Tibial artery (tissue), 4 donors: Measurements from ENCODE around the gene COA8.

Source experiments
- DNase-seq, 2 donors: peaks; one replicate each; pipeline ENCODE4 v3.0.0-alpha.2; 2019
- H3K27ac ChIP-seq, 2 donors: fragments of 200-600 bp; sonication (generic) in 1 of 2; 1 replicate in 1 of 2; 2 replicates in 1 of 2; pipeline ENCODE4 v1.5.1; 2018 to 2019; ENCODE audit warnings: mild to moderate bottlenecking in 1 of 2
- H3K27me3 ChIP-seq, 2 donors: fragments of 200-600 bp; sonication (generic) in 1 of 2; one replicate each; pipeline versions ENCODE4 v1.5.1 to v1.6.0; 2016 to 2019
- H3K36me3 ChIP-seq, 3 donors: fragments of 200-600 bp; sonication (generic) in 2 of 3; one replicate each; pipeline ENCODE4 v1.5.1; 2016 to 2019; ENCODE audit warnings: mild to moderate bottlenecking in 2 of 3
- H3K4me1 ChIP-seq, 4 donors: fragments of 200-600 bp; sonication (generic) in 2 of 4; 1 replicate in 3 of 4; 2 replicates in 1 of 4; pipeline ENCODE4 v1.5.1; 2016 to 2019
- H3K4me3 ChIP-seq, 2 donors: fragments of 200-600 bp; sonication (generic) in 1 of 2; 1 replicate in 1 of 2; 2 replicates in 1 of 2; pipeline ENCODE4 v1.5.1; 2018 to 2019; ENCODE audit warnings: mild to moderate bottlenecking in 2 of 2
- H3K9me3 ChIP-seq, 3 donors: fragments of 200-600 bp; sonication (generic) in 1 of 3; one replicate each; pipeline ENCODE4 v1.5.1; 2016 to 2019
- intact Hi-C: fragments of 100-400 bp; cut with DNase I; formaldehyde crosslinking; loops from one replicate; pipeline ENCODE4 v1.15.0; 2023; ENCODE audit warnings: low total_unique reads
- TF ChIP-seq, protein P1 (sequence below), 2 experiments: fragments of 200-600 bp in 1 of 2; fragments of 450-650 bp in 1 of 2; IDR thresholded peaks; one replicate each; pipeline ENCODE4 v1.5.1; 2017 to 2019; ENCODE audit warnings: antibody characterized with exemption in 2 of 2, mild to moderate bottlenecking in 1 of 2, moderate library complexity in 1 of 2

COA8 gene

DNA sequence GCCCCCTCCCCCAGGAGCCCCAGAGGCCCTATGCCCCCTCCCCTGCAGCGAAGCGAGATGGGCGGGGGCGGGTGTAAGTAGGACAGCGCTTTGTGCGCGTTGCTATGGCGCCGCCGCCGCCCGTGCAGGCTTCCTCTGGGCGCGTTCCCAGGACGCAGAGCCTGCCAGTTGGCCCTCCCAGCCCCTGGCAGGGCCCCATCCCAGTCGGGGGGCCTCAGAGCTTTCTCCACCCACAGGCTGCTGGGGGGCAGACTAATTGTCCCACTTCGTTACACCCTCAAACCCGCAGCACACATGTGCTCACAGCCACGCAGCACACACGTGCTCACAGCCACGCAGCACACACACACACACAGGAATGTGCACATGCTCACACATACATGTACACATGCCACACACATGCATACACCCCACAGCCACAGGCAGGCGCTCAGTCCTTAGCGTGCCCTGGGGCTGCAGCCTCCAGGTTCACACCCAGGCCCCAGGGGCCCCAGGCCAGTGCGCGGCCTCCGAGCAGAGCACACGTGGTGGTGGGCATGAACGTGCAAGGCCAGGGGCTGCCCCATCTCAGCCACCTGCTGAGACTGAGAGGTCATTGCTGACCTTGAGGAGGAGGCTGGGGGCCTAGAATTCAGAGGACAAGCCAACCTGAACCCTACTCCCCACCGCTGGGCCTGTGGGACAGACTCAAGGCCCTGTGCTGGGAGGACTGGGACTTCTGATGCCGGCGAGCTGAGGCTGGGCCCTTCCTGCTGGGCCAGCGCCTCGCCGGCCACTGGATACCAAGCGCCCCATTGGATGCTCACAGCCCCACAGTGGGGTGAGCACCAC, 18.2 kb upstream of the COA8 start:
- TF ChIP-seq, protein P1, sequence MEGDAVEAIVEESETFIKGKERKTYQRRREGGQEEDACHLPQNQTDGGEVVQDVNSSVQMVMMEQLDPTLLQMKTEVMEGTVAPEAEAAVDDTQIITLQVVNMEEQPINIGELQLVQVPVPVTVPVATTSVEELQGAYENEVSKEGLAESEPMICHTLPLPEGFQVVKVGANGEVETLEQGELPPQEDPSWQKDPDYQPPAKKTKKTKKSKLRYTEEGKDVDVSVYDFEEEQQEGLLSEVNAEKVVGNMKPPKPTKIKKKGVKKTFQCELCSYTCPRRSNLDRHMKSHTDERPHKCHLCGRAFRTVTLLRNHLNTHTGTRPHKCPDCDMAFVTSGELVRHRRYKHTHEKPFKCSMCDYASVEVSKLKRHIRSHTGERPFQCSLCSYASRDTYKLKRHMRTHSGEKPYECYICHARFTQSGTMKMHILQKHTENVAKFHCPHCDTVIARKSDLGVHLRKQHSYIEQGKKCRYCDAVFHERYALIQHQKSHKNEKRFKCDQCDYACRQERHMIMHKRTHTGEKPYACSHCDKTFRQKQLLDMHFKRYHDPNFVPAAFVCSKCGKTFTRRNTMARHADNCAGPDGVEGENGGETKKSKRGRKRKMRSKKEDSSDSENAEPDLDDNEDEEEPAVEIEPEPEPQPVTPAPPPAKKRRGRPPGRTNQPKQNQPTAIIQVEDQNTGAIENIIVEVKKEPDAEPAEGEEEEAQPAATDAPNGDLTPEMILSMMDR (IDR thresholded peaks at IDR 0.05): no peak
- intact Hi-C loops: loop anchor here (10.0 kb wide), 1 partner anchor 50 kb away; no protein-coding TSS in a partner anchor
- H3K36me3 ChIP-seq: no peaks in the 10 kb centered on the region
- peaks cover 0 to 83% (median 67%) of the 10 kb centered on the region in 4 donors for H3K4me1 ChIP-seq
- H3K27ac ChIP-seq: peak overlapping the region; percentile 83 to 86
- DNase-seq: peak; percentile 27 to 76
- no peaks in the 10 kb centered on the region for H3K9me3 ChIP-seq
- H3K4me3 ChIP-seq: no peak overlapping the region
- H3K27me3 ChIP-seq: no peaks in the 10 kb centered on the region

- TF ChIP-seq, protein P1 (IDR thresholded peaks at IDR 0.05): no peak
- Histone ChIP-seq H3K4me1 (peaks cover 7 to 85% (median 68%) of the 10 kb centered on the region in 4 donors), H3K27ac (peak overlapping the region in 1 of 2 donors; percentile 86), H3K9me3 (no peaks in the 10 kb centered on the region), H3K27me3 (no peaks in the 10 kb centered on the region), H3K36me3 (no peaks in the 10 kb centered on the region), H3K4me3 (no peak overlapping the region)
- DNase-seq: peak in 1 of 2 donors; percentile 67
- intact Hi-C loops: loop anchor here (10.0 kb wide), 1 partner anchor 51 kb away; no protein-coding TSS in a partner anchor
Measured at GRCh38 chr14:103545219-103545914, 17.4 kb upstream of the COA8 start.

DNA sequence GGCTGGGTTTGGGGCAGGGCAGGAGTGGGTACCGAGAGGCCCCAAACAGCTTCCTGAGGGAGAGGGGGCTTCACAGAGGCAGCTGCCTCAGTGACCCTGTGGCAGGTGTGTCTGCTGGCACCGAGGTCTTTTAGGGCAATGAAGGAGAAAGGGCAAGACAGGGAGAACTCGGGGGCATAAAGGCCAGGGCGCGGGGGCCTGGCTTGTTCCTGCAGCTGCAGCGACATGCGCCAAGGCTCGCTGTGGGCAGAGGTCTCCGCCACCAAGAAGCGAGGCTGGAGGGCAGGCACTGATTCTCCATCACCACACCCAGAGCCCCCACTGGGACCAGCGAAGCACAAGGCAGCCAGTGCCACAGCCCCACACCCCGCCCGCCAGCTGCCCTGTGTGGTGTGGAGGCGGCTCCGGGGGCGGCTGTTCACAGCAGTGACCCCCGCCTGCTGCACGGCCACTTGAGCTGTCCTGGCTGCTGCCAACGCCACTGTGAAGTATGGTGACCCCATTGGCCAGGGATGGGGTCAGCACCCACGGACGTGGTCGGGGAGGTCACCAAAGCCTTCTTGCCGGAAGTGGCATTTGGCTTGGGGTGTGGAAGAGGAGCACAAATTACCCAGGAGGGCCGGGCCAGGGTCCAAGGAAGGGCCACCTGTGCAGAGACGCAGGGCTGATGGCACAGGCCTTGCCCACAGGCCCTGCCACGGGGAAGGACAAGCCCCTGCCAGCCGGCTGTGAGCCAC, 16.7 kb upstream of the COA8 start:
- peaks cover 14 to 85% (median 69%) of the 10 kb centered on the region in 4 donors for H3K4me1 ChIP-seq
- H3K27ac ChIP-seq: no peak overlapping the region
- intact Hi-C loops: loop anchor here (2.0 to 10.0 kb wide), 2 partner anchors 27 to 51 kb away; no protein-coding TSS in a partner anchor

DNA sequence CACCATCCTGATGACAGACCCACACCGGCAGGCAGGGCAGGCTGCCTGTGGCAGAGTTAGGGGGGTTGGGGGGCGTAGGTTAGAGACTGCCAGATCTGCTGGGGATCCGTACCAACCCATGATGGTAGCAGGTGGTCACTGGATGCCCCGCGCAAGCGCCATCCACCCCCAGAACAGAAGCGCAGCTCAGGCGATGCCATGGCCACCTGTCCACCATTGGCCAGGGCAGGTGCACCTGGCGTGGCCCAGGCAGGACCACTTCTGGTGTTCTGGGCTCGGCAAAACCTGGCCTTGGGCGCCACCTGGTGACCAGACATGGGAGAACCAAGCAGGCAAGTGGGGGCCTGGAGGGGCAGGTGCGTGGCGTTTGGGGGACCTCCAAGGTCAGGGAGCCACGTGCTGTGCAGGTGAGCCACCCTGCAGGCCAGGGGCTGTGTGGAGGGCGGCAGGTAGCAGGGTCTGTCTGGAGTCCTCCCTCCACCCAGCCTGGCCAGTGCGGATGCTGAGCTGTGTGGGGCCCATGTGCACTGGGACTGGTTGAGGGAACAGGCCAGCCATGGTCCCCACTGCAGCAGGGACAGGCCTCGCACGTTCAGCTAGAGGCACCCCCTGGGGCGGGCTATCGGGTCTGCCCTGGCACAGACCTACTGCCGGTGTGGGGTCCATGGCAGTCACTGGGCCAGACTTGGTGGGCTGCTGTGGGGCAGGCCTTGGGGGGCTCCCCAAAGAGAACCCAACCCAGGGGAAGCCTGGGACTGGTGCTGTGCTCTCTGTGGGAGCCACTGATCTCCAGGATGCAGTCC, 15.9 kb upstream of the COA8 start:
- H3K4me1 ChIP-seq: peaks cover 16 to 85% (median 69%) of the 10 kb centered on the region in 4 donors
- H3K9me3 ChIP-seq: no peaks in the 10 kb centered on the region
- intact Hi-C loops: loop anchor here (2.0 to 10.0 kb wide), 2 partner anchors 28 to 52 kb away; no protein-coding TSS in a partner anchor
- no peak overlapping the region for H3K4me3 ChIP-seq
- H3K27ac ChIP-seq: peak overlapping the region in 1 of 2 donors; percentile 18
- TF ChIP-seq, protein P1 (IDR thresholded peaks at IDR 0.05): peak; percentile 89 to 97
- no peaks in the 10 kb centered on the region for H3K36me3 ChIP-seq
- no peaks in the 10 kb centered on the region for H3K27me3 ChIP-seq
- DNase-seq: peak in 1 of 2 donors; percentile 85

More for the DNA sequence above, 16.7 kb upstream of the COA8 start:
- no peak overlapping the region for H3K4me3 ChIP-seq
- H3K27me3 ChIP-seq: no peaks in the 10 kb centered on the region
- H3K36me3 ChIP-seq: no peaks in the 10 kb centered on the region
- TF ChIP-seq, protein P1 (IDR thresholded peaks at IDR 0.05): no peak
- DNase-seq: peak in 1 of 2 donors; percentile 68
- H3K9me3 ChIP-seq: no peaks in the 10 kb centered on the region
